Effector memory CD8-positive, alpha-beta T cell (primary cell): ENCODE data around the gene ESRRA.

Experiments used
- ATAC-seq: fragments of 150-1000 bp; cut with Tn5 transposase; replicated peaks from 2 replicates; pipeline ENCODE4 v1.10.0; 2021; ENCODE audit warnings: mild to moderate bottlenecking, moderate library complexity
- DNase-seq, 3 experiments: peaks; one replicate each; pipeline ENCODE4 v3.0.0; 2021
- H3K27ac Mint-ChIP-seq, 2 donors: one replicate each; pipeline ENCODE4 v1.8.0; 2022; ENCODE audit warnings: mild to moderate bottlenecking in 2 of 2, mixed read lengths in 2 of 2, moderate library complexity in 2 of 2
- H3K27me3 Mint-ChIP-seq, 2 donors: one replicate each; pipeline ENCODE4 v1.8.0; 2022; ENCODE audit warnings: mixed read lengths in 2 of 2
- H3K36me3 Mint-ChIP-seq: one replicate; pipeline ENCODE4 v1.8.0; 2022; ENCODE audit warnings: mild to moderate bottlenecking, moderate library complexity, mixed read lengths; ENCODE audit not compliant: insufficient read depth
- H3K4me1 Mint-ChIP-seq, 2 donors: one replicate each; pipeline ENCODE4 v1.8.0; 2022; ENCODE audit warnings: low read depth in 2 of 2, mixed read lengths in 2 of 2
- H3K4me3 Mint-ChIP-seq, 2 donors: one replicate each; pipeline ENCODE4 v1.8.0; 2022; ENCODE audit warnings: mild to moderate bottlenecking in 2 of 2, mixed read lengths in 2 of 2, moderate library complexity in 2 of 2
- H3K9me3 Mint-ChIP-seq, 2 donors: one replicate each; pipeline ENCODE4 v1.8.0; 2022; ENCODE audit warnings: mixed read lengths in 2 of 2

The ESRRA gene

GRCh38 chr11:64352099-64352994 is 47.0 kb downstream of the ESRRA start:
- H3K4me1 Mint-ChIP-seq: peaks cover 4 to 12% of the 10 kb centered on the region in 2 donors
- peaks cover 27% of the 10 kb centered on the region for H3K36me3 Mint-ChIP-seq
- H3K4me3 Mint-ChIP-seq: no peak overlapping the region
- DNase-seq (no peak), ATAC-seq (no peak)
- H3K27me3 Mint-ChIP-seq: no peaks in the 10 kb centered on the region
- no peak overlapping the region for H3K27ac Mint-ChIP-seq
- H3K9me3 Mint-ChIP-seq: no peaks in the 10 kb centered on the region

GRCh38 chr11:64352995-64353714 is 47.8 kb downstream of the ESRRA start:
- H3K27ac Mint-ChIP-seq: no peak overlapping the region
- H3K4me3 Mint-ChIP-seq: no peak overlapping the region
- no peaks in the 10 kb centered on the region for H3K27me3 Mint-ChIP-seq
- H3K4me1 Mint-ChIP-seq: peaks cover 9 to 18% of the 10 kb centered on the region in 2 donors
- no peaks in the 10 kb centered on the region for H3K9me3 Mint-ChIP-seq
- DNase-seq: no peak
- no peak for ATAC-seq
- H3K36me3 Mint-ChIP-seq: peaks cover 19% of the 10 kb centered on the region

GRCh38 chr11:64353715-64354506 is 48.6 kb downstream of the ESRRA start:
- H3K36me3 Mint-ChIP-seq: peaks cover 19% of the 10 kb centered on the region
- no peaks in the 10 kb centered on the region for H3K27me3 Mint-ChIP-seq
- DNase-seq (no peak), ATAC-seq (no peak)
- H3K9me3 Mint-ChIP-seq: no peaks in the 10 kb centered on the region
- no peak overlapping the region for H3K4me3 Mint-ChIP-seq
- H3K27ac Mint-ChIP-seq: no peak overlapping the region
- H3K4me1 Mint-ChIP-seq: peaks cover 10 to 20% of the 10 kb centered on the region in 2 donors

GRCh38 chr11:64355078-64355940 is 50.0 kb downstream of the ESRRA start:
- H3K9me3 Mint-ChIP-seq: no peaks in the 10 kb centered on the region
- ATAC-seq (no peak), DNase-seq (no peak)
- H3K4me3 Mint-ChIP-seq: no peak overlapping the region
- peak overlapping the region in 1 of 2 donors; percentile 10 for H3K27ac Mint-ChIP-seq
- peaks cover 20 to 29% of the 10 kb centered on the region in 2 donors for H3K4me1 Mint-ChIP-seq
- no peaks in the 10 kb centered on the region for H3K27me3 Mint-ChIP-seq
- peaks cover 15% of the 10 kb centered on the region for H3K36me3 Mint-ChIP-seq

- no peaks in the 10 kb centered on the region for H3K27me3 Mint-ChIP-seq
- ATAC-seq: no peak
- no peaks in the 10 kb centered on the region for H3K9me3 Mint-ChIP-seq
- DNase-seq: no peak
- peaks cover 19% of the 10 kb centered on the region for H3K36me3 Mint-ChIP-seq
- peak overlapping the region; percentile 39 to 40 for H3K4me3 Mint-ChIP-seq
- H3K4me1 Mint-ChIP-seq: peaks cover 22 to 30% of the 10 kb centered on the region in 2 donors
- H3K27ac Mint-ChIP-seq: peak overlapping the region; percentile 83 to 91
Measured at GRCh38 chr11:64356498-64357411, 51.4 kb downstream of the ESRRA start.

GRCh38 chr11:64357446-64357845 is 52.1 kb downstream of the ESRRA start:
- DNase-seq (no peak), ATAC-seq (no peak)
- no peaks in the 10 kb centered on the region for H3K9me3 Mint-ChIP-seq
- peaks cover 20% of the 10 kb centered on the region for H3K36me3 Mint-ChIP-seq
- H3K27ac Mint-ChIP-seq: peak overlapping the region in 1 of 2 donors; percentile 83
- H3K4me3 Mint-ChIP-seq: peak overlapping the region; percentile 77 to 93
- H3K4me1 Mint-ChIP-seq: peaks cover 22 to 30% of the 10 kb centered on the region in 2 donors
- no peaks in the 10 kb centered on the region for H3K27me3 Mint-ChIP-seq

GRCh38 chr11:64357904-64358535 is 52.7 kb downstream of the ESRRA start:
- peak overlapping the region in 1 of 2 donors; percentile 83 for H3K27ac Mint-ChIP-seq
- DNase-seq (no peak), ATAC-seq (peak; percentile 31)
- no peaks in the 10 kb centered on the region for H3K9me3 Mint-ChIP-seq
- H3K27me3 Mint-ChIP-seq: no peaks in the 10 kb centered on the region
- H3K4me3 Mint-ChIP-seq: peak overlapping the region; percentile 77 to 93
- peaks cover 24% of the 10 kb centered on the region for H3K36me3 Mint-ChIP-seq
- peaks cover 22 to 30% of the 10 kb centered on the region in 2 donors for H3K4me1 Mint-ChIP-seq

GRCh38 chr11:64358536-64358906 is 53.2 kb downstream of the ESRRA start:
- DNase-seq: no peak
- Mint-ChIP-seq H3K27me3 (no peaks in the 10 kb centered on the region), H3K9me3 (no peaks in the 10 kb centered on the region), H3K4me1 (peaks cover 22 to 30% of the 10 kb centered on the region in 2 donors), H3K4me3 (peak overlapping the region; percentile 77 to 93), H3K27ac (peak overlapping the region in 1 of 2 donors; percentile 83), H3K36me3 (peaks cover 26% of the 10 kb centered on the region)
- no peak for ATAC-seq

GRCh38 chr11:64358907-64359711 is 53.8 kb downstream of the ESRRA start, which contains the start of gene RPS6KA4:
Gene RPS6KA4, plus strand, starts transcription at chr11:64359162. Its CDS starts 74 bp downstream, at chr11:64359236.
- no peaks in the 10 kb centered on the region for H3K27me3 Mint-ChIP-seq
- peak within 1 kb of the TSS; percentile 69 to 86 for H3K27ac Mint-ChIP-seq
- DNase-seq (peak in 2 of 3 experiments; percentile 39 to 42), ATAC-seq (peak; percentile 88)
- H3K9me3 Mint-ChIP-seq: no peaks in the 10 kb centered on the region
- H3K4me3 Mint-ChIP-seq: peak within 1 kb of the TSS; percentile 93
- peaks cover 31% of the 10 kb centered on the region for H3K36me3 Mint-ChIP-seq
- peaks cover 22 to 30% of the 10 kb centered on the region in 2 donors for H3K4me1 Mint-ChIP-seq

GRCh38 chr11:64359712-64360445 is 54.6 kb downstream of the ESRRA start:
- Mint-ChIP-seq H3K4me1 (peaks cover 22 to 34% of the 10 kb centered on the region in 2 donors), H3K27me3 (no peaks in the 10 kb centered on the region), H3K4me3 (peak overlapping the region; percentile 93), H3K36me3 (peaks cover 34% of the 10 kb centered on the region), H3K9me3 (no peaks in the 10 kb centered on the region), H3K27ac (peak overlapping the region; percentile 69 to 86)
- DNase-seq (no peak), ATAC-seq (peak; percentile 9)
